Upper lobe of right lung (tissue), 1 donor: ENCODE measurements around the gene FCN2. TPM values are rescaled to one million over a fixed set of nuclear protein-coding genes. Genes with fewer than 3 reads are reported as not detected.

Experiments used
- ATAC-seq: fragments of 200-7000 bp; cut with Tn5 transposase; one replicate; pipeline ENCODE4 v1.9.1; 2020; ENCODE audit warnings: mild to moderate bottlenecking, moderate library complexity
- DNase-seq: peaks from one replicate; pipeline ENCODE4 v3.0.0-alpha.2; 2020
- H3K27ac ChIP-seq: fragments of 200-600 bp; one replicate; pipeline ENCODE4 v1.8.0; 2022
- H3K27me3 ChIP-seq: fragments of 200-600 bp; one replicate; pipeline ENCODE4 v1.8.0; 2022; ENCODE audit warnings: mild to moderate bottlenecking
- H3K36me3 ChIP-seq: fragments of 200-600 bp; one replicate; pipeline ENCODE4 v1.8.0; 2022
- H3K4me1 ChIP-seq: fragments of 200-600 bp; one replicate; pipeline ENCODE4 v1.8.0; 2022
- H3K4me3 ChIP-seq: fragments of 200-600 bp; one replicate; pipeline ENCODE4 v1.8.0; 2022; ENCODE audit warnings: mild to moderate bottlenecking
- H3K9me3 ChIP-seq: fragments of 200-600 bp; one replicate; pipeline ENCODE4 v1.8.0; 2022
- CTCF ChIP-seq: fragments of 200-600 bp; IDR thresholded peaks from one replicate; pipeline ENCODE4 v1.8.0; 2022; ENCODE audit warnings: antibody characterized with exemption
- intact Hi-C: fragments of 100-400 bp; cut with DNase I; formaldehyde crosslinking; loops from one replicate; pipeline ENCODE4 v1.11.0; 2022
- total RNA-seq: library from RNA; stranded (reverse); fragmentation: NEBNext Ultra II Directional; extraction: Animal tissue kit (Norgen Biotek cat#: 25700); gene quantifications from one replicate; pipeline ENCODE4 v1.2.1, GENCODE V29; 2021
- donor health status: DM: no; HTN: yes; CAD: no; lungs with severe emphysema.

FCN2 gene
- total RNA-seq, 1 donor from 2014 or later = not detected

DNA sequence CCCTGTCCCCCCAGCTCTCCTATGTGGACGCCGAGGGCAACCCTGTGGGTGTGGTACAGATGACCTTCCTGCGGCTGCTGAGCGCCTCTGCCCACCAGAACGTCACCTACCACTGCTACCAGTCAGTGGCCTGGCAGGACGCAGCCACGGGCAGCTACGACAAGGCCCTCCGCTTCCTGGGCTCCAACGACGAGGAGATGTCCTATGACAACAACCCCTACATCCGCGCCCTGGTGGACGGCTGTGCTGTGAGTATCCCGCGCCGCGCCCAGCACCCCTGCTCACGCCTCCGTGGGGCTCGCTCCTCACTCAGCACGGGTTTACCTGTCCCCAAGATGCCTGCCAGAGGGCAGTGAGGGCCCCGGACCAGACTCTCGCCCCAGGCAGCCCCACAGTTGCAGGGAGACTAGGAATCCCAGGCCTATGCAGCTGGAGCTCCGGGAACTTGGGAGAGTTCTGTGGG, 45.6 kb upstream of the FCN2 start:
- ATAC-seq (no peak), DNase-seq (no peak)

GRCh38 chr9:134835448-134835847, 45.2 kb upstream of the FCN2 start:
- no peak overlapping the region for H3K4me3 ChIP-seq
- TF ChIP-seq CTCF = no peak
- no peaks in the 10 kb centered on the region for H3K4me1 ChIP-seq
- H3K36me3 ChIP-seq = peaks cover 12% of the 10 kb centered on the region
- no peak for DNase-seq
- intact Hi-C loops = no loop called here
- H3K9me3 ChIP-seq = no peaks in the 10 kb centered on the region
- H3K27ac ChIP-seq = no peak overlapping the region
- H3K27me3 ChIP-seq = no peaks in the 10 kb centered on the region
- no peak for ATAC-seq

More for the DNA sequence above, 45.6 kb upstream of the FCN2 start:
- Histone ChIP-seq H3K4me1 (no peaks in the 10 kb centered on the region), H3K9me3 (no peaks in the 10 kb centered on the region), H3K4me3 (no peak overlapping the region), H3K27ac (no peak overlapping the region), H3K27me3 (no peaks in the 10 kb centered on the region), H3K36me3 (peaks cover 12% of the 10 kb centered on the region)
- intact Hi-C loops = no loop called here
- no peak for TF ChIP-seq CTCF

DNA sequence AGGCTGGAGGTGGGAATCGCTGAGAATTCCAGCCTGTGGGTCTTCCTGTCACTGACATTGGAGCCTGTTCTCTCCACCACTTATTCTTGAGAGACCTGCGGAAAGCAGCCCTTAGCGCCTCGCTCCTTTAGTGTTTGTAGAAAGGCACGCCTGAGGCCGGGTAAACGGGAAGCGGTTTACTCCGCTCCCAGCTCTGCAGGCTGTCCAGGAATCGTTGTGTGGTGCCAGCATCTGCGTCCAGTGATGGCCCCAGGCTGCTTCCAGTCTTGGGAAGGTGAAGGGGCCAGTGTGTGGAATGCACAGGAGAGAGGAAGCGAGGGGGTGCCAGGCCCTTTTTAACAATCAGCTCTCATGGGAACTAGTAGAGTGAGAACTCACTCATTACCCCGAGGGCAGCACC, 44.6 kb upstream of the FCN2 start:
- no peaks in the 10 kb centered on the region for H3K9me3 ChIP-seq
- no peak overlapping the region for H3K27ac ChIP-seq
- no peak overlapping the region for H3K4me3 ChIP-seq
- H3K27me3 ChIP-seq = no peaks in the 10 kb centered on the region
- intact Hi-C loops = no loop called here
- H3K36me3 ChIP-seq = peaks cover 12% of the 10 kb centered on the region
- TF ChIP-seq CTCF = no peak
- DNase-seq (no peak), ATAC-seq (no peak)
- H3K4me1 ChIP-seq = no peaks in the 10 kb centered on the region

GRCh38 chr9:134836406-134836970, 44.1 kb upstream of the FCN2 start:
- intact Hi-C loops = no loop called here
- peaks cover 12% of the 10 kb centered on the region for H3K36me3 ChIP-seq
- DNase-seq = no peak

DNA sequence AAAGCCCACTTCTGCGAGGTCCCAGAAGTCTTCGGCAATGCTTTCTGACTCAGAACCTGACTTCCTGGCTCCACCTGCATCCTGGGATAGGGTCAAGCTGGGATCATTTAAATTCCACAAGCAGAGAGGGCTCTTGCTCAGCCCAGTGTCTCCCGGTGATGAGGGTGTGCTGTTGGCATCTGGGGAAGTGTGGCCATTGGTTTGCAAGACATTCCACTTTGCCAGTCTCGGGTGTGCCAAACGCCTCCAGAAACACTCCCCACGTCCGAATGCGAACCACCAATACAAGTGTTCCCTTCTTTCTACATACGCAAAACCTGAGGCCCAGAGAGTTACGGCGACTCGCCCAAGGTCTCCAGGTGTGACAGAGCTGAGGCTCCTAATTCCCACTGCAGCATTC, 43.1 kb upstream of the FCN2 start:
- ATAC-seq = no peak
- intact Hi-C loops = no loop called here
- Histone ChIP-seq H3K4me1 (no peaks in the 10 kb centered on the region), H3K27ac (no peak overlapping the region), H3K4me3 (no peak overlapping the region), H3K27me3 (no peaks in the 10 kb centered on the region), H3K36me3 (peaks cover 12% of the 10 kb centered on the region), H3K9me3 (no peaks in the 10 kb centered on the region)
- TF ChIP-seq CTCF = no peak
- DNase-seq = no peak

More at GRCh38 chr9:134836406-134836970, 44.1 kb upstream of the FCN2 start:
- Histone ChIP-seq H3K9me3 (no peaks in the 10 kb centered on the region), H3K4me1 (no peaks in the 10 kb centered on the region), H3K4me3 (no peak overlapping the region), H3K27me3 (no peaks in the 10 kb centered on the region), H3K27ac (no peak overlapping the region)
- TF ChIP-seq CTCF = no peak
- no peak for ATAC-seq
